ENCODE results near the gene IFT43.

IFT43 gene

GRCh38 chr14:76055330-76055729 is 69.8 kb downstream of the IFT43 start:
- in situ Hi-C loops (cut with HindIII; ENCODE audit: low pct_ligation_motif_present, low pct_unique_long_range_greater_than_20kb, low sequenced_read_pairs): no loop called here
- DNase-seq: no peak

- in situ Hi-C loops (cut with HindIII; ENCODE audit: low pct_ligation_motif_present, low pct_unique_long_range_greater_than_20kb, low sequenced_read_pairs): no loop called here
- DNase-seq: peak; percentile 1
Measured at GRCh38 chr14:76056128-76056527, 70.6 kb downstream of the IFT43 start.

- no peak for DNase-seq
- in situ Hi-C loops (cut with HindIII; ENCODE audit: low pct_ligation_motif_present, low pct_unique_long_range_greater_than_20kb, low sequenced_read_pairs): no loop called here
Measured at GRCh38 chr14:76057914-76058313, 72.4 kb downstream of the IFT43 start.

- no peak for DNase-seq
- in situ Hi-C loops (cut with HindIII; ENCODE audit: low pct_ligation_motif_present, low pct_unique_long_range_greater_than_20kb, low sequenced_read_pairs): no loop called here
Measured at GRCh38 chr14:76063327-76063726, 77.8 kb downstream of the IFT43 start.

- no peak for DNase-seq
- in situ Hi-C loops (cut with HindIII; ENCODE audit: low pct_ligation_motif_present, low pct_unique_long_range_greater_than_20kb, low sequenced_read_pairs): no loop called here
Measured at GRCh38 chr14:76065519-76065918, 80.0 kb downstream of the IFT43 start.

GRCh38 chr14:76067536-76067935 is 82.0 kb downstream of the IFT43 start:
- no peak for DNase-seq
- in situ Hi-C loops (cut with HindIII; ENCODE audit: low pct_ligation_motif_present, low pct_unique_long_range_greater_than_20kb, low sequenced_read_pairs): no loop called here

GRCh38 chr14:76073717-76074116 is 88.2 kb downstream of the IFT43 start:
- in situ Hi-C loops (cut with HindIII; ENCODE audit: low pct_ligation_motif_present, low pct_unique_long_range_greater_than_20kb, low sequenced_read_pairs): no loop called here
- DNase-seq: no peak

- in situ Hi-C loops (cut with HindIII; ENCODE audit: low pct_ligation_motif_present, low pct_unique_long_range_greater_than_20kb, low sequenced_read_pairs): no loop called here
- no peak for DNase-seq
Measured at GRCh38 chr14:76077340-76077739, 91.8 kb downstream of the IFT43 start.

GRCh38 chr14:76078501-76078900 is 92.9 kb downstream of the IFT43 start:
- in situ Hi-C loops (cut with HindIII; ENCODE audit: low pct_ligation_motif_present, low pct_unique_long_range_greater_than_20kb, low sequenced_read_pairs): no loop called here
- no peak for DNase-seq

- DNase-seq: no peak
- in situ Hi-C loops (cut with HindIII; ENCODE audit: low pct_ligation_motif_present, low pct_unique_long_range_greater_than_20kb, low sequenced_read_pairs): no loop called here
Measured at GRCh38 chr14:76080025-76080424, 94.5 kb downstream of the IFT43 start.

- in situ Hi-C loops (cut with HindIII; ENCODE audit: low pct_ligation_motif_present, low pct_unique_long_range_greater_than_20kb, low sequenced_read_pairs): no loop called here
- DNase-seq: no peak
Measured at GRCh38 chr14:76080471-76080870, 94.9 kb downstream of the IFT43 start.

GRCh38 chr14:76081642-76082041 is 96.1 kb downstream of the IFT43 start:
- no peak for DNase-seq
- in situ Hi-C loops (cut with HindIII; ENCODE audit: low pct_ligation_motif_present, low pct_unique_long_range_greater_than_20kb, low sequenced_read_pairs): no loop called here

- DNase-seq: no peak
- in situ Hi-C loops (cut with HindIII; ENCODE audit: low pct_ligation_motif_present, low pct_unique_long_range_greater_than_20kb, low sequenced_read_pairs): no loop called here
Measured at GRCh38 chr14:76083796-76084765, 98.5 kb downstream of the IFT43 start.

- no peak for DNase-seq
- in situ Hi-C loops (cut with HindIII; ENCODE audit: low pct_ligation_motif_present, low pct_unique_long_range_greater_than_20kb, low sequenced_read_pairs): no loop called here
Measured at GRCh38 chr14:76085358-76085757, 99.8 kb downstream of the IFT43 start.

GRCh38 chr14:76086636-76087035 is 101.1 kb downstream of the IFT43 start:
- in situ Hi-C loops (cut with HindIII; ENCODE audit: low pct_ligation_motif_present, low pct_unique_long_range_greater_than_20kb, low sequenced_read_pairs): no loop called here
- DNase-seq: no peak

GRCh38 chr14:76088326-76088725 is 102.8 kb downstream of the IFT43 start:
- DNase-seq: no peak
- in situ Hi-C loops (cut with HindIII; ENCODE audit: low pct_ligation_motif_present, low pct_unique_long_range_greater_than_20kb, low sequenced_read_pairs): no loop called here

- DNase-seq: no peak
- in situ Hi-C loops (cut with HindIII; ENCODE audit: low pct_ligation_motif_present, low pct_unique_long_range_greater_than_20kb, low sequenced_read_pairs): no loop called here
Measured at GRCh38 chr14:76088771-76089571, 103.4 kb downstream of the IFT43 start.

GRCh38 chr14:76089575-76089974 is 104.0 kb downstream of the IFT43 start:
- in situ Hi-C loops (cut with HindIII; ENCODE audit: low pct_ligation_motif_present, low pct_unique_long_range_greater_than_20kb, low sequenced_read_pairs): no loop called here
- DNase-seq: no peak

- no peak for DNase-seq
- in situ Hi-C loops (cut with HindIII; ENCODE audit: low pct_ligation_motif_present, low pct_unique_long_range_greater_than_20kb, low sequenced_read_pairs): no loop called here
Measured at GRCh38 chr14:76090616-76091391, 105.2 kb downstream of the IFT43 start.

Measured in ACHN (cell line).